Naive B cell (primary cell): ENCODE measurements around the gene ZNF527. TPM values are rescaled to one million over a fixed set of nuclear protein-coding genes. Genes with fewer than 3 reads are reported as not detected.
"Not testable (repeated sequence)": the region's sequence is repeated elsewhere in the genome, so short reads cannot be mapped to it uniquely, and the experiment has no call there.

Experiments used
- ATAC-seq, 2 donors: fragments of 150-1000 bp; cut with Tn5 transposase; 2 replicates each; pipeline ENCODE4 v1.10.0; 2021; ENCODE audit warnings: low read depth in 2 of 2, mild to moderate bottlenecking in 2 of 2, moderate library complexity in 2 of 2
- DNase-seq: peaks from one replicate; pipeline ENCODE4 v3.0.0; 2022
- H3K27ac Mint-ChIP-seq, 6 donors: one replicate each; pipeline ENCODE4 v1.8.0; 2020 to 2022; ENCODE audit warnings: mild to moderate bottlenecking in 6 of 6, mixed read lengths in 6 of 6, moderate library complexity in 5 of 6, inconsistent platforms in 2 of 6
- H3K27me3 Mint-ChIP-seq, 3 donors: one replicate each; pipeline ENCODE4 v1.8.0; 2021 to 2022; ENCODE audit warnings: mixed read lengths in 3 of 3, mild to moderate bottlenecking in 1 of 3
- H3K36me3 Mint-ChIP-seq, 2 donors: one replicate each; pipeline ENCODE4 v1.8.0; 2020 to 2022; ENCODE audit warnings: mixed read lengths in 2 of 2, inconsistent platforms in 1 of 2, mild to moderate bottlenecking in 1 of 2
- H3K4me1 Mint-ChIP-seq, 3 donors: one replicate each; pipeline ENCODE4 v1.8.0; 2020 to 2022; ENCODE audit warnings: mixed read lengths in 3 of 3, inconsistent platforms in 1 of 3, mild to moderate bottlenecking in 1 of 3, moderate library complexity in 1 of 3
- H3K4me3 Mint-ChIP-seq, 8 donors: one replicate each; pipeline ENCODE4 v1.8.0; 2020 to 2022; ENCODE audit warnings: mild to moderate bottlenecking in 8 of 8, mixed read lengths in 8 of 8, moderate library complexity in 8 of 8, inconsistent platforms in 2 of 8
- H3K9me3 Mint-ChIP-seq, 7 donors: one replicate each; pipeline ENCODE4 v1.8.0; 2020 to 2022; ENCODE audit warnings: mixed read lengths in 7 of 7, mild to moderate bottlenecking in 5 of 7, inconsistent platforms in 2 of 7, moderate library complexity in 1 of 7
- polyA plus RNA-seq, 6 donors: library from polyadenylated mRNA; unstranded; fragments of 300-500 nt; fragmentation: Illumina TruSeq; gene quantifications; one replicate each; pipeline ENCODE4 v1.2.3, GENCODE V29; 2021; ENCODE audit warnings: low read depth in 6 of 6

ZNF527 gene
- polyA plus RNA-seq, 6 donors from 2014 or later = 7.5 to 16.7 (median 11.0) TPM

DNA sequence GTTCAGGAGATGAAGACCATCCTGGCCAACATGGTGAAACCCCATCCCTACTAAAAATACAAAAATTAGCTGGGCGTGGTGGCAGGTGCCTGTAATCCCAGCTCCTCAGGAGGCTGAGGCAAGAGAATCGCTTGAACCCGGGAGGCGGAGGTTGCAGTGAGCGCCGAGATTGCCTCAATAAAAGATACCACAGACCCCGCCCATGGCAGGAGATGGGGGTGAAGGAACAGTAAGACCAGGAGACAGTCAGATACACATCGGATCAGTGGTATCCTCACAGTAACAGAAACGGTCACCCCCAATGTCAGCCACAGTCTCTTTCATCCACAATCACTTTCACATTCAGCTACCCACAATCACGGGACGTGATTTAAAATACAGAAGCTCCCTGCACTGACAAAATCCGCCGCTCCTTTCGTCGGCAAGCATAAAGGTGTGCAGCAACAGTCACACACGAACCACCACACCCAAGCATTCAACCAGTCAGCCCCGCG, 466 bp upstream of the ZNF527 start:
- not testable (repeated sequence) for H3K27me3 Mint-ChIP-seq, DNase-seq, H3K36me3 Mint-ChIP-seq
- Mint-ChIP-seq H3K4me1 (peaks cover 13 to 22% (median 18%) of the 10 kb centered on the region in 3 donors), H3K9me3 (peaks cover 0 to 18% (median 7%) of the 10 kb centered on the region in 7 donors), H3K4me3 (peak overlapping the region; percentile 95 to 100 (median 99)), H3K27ac (peak overlapping the region; percentile 94 to 100 (median 99))
- ATAC-seq = peak; percentile 49 to 56

DNA sequence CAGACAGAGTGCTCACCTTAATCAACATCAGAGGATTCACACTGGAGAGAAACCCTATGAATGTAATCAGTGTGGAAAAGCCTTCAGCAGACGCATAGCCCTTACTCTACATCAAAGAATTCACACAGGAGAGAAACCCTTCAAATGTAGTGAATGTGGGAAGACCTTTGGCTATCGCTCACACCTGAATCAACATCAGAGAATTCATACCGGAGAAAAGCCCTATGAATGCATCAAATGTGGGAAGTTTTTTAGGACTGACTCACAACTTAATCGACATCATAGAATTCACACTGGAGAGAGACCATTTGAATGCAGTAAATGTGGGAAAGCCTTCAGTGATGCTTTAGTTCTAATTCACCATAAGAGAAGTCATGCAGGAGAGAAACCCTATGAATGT, 18.3 kb downstream of the ZNF527 start:
- H3K27me3 Mint-ChIP-seq = no peaks in the 10 kb centered on the region
- no peak for DNase-seq
- no peak for ATAC-seq
- H3K27ac Mint-ChIP-seq = no peak overlapping the region
- peaks cover 23 to 91% (median 81%) of the 10 kb centered on the region in 7 donors for H3K9me3 Mint-ChIP-seq
- H3K36me3 Mint-ChIP-seq = peaks cover 59 to 62% of the 10 kb centered on the region in 2 donors
- H3K4me1 Mint-ChIP-seq = no peaks in the 10 kb centered on the region
- no peak overlapping the region for H3K4me3 Mint-ChIP-seq

DNA sequence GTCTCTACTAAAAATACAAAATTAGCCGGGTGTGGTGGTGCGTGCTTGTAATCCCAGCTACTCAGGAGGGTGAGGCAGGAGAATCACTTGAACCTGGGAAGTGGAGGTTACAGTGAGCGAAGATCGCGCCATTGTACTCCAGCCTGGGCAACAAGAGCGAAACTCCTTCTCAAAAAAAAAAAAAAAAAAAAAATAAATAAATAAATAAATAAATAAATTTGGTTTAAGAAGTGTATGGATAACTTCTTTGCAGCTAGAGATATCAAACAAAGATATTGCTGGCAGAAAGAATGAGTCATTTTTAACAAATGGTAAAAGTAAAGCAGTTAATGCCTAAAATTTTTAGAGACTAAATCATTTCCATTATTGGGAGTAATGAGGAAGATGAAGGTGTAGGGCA, 20.5 kb downstream of the ZNF527 start:
- H3K27me3 Mint-ChIP-seq, DNase-seq, H3K4me1 Mint-ChIP-seq, H3K4me3 Mint-ChIP-seq, ATAC-seq: not testable (repeated sequence)
- peak overlapping the region in 2 of 6 donors; percentile 74 to 78 for H3K27ac Mint-ChIP-seq
- peaks cover 41 to 43% of the 10 kb centered on the region in 2 donors for H3K36me3 Mint-ChIP-seq
- peaks cover 17 to 80% (median 73%) of the 10 kb centered on the region in 7 donors for H3K9me3 Mint-ChIP-seq

DNA sequence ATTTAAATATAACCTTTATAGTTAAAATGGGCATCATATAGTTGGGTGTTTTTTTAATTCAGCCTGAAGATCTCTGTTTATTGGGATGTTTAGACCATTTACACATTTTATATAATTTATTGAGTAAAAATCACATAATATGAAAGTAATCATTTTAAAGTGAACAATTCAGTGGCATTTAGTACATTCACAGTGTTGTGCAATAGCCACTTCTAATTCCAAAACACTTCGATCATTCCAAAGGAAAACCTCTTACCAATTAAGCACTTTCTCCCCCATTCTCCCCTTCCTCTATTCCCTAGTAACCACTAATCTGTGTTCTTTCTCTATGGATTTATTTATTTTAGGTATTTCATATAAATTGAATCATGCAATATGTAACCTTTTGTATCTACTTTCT, 30.2 kb downstream of the ZNF527 start:
- Mint-ChIP-seq H3K27ac (no peak overlapping the region), H3K36me3 (peaks cover 0 to 46% of the 10 kb centered on the region in 2 donors), H3K9me3 (peaks cover 11 to 84% (median 68%) of the 10 kb centered on the region in 7 donors)

DNA sequence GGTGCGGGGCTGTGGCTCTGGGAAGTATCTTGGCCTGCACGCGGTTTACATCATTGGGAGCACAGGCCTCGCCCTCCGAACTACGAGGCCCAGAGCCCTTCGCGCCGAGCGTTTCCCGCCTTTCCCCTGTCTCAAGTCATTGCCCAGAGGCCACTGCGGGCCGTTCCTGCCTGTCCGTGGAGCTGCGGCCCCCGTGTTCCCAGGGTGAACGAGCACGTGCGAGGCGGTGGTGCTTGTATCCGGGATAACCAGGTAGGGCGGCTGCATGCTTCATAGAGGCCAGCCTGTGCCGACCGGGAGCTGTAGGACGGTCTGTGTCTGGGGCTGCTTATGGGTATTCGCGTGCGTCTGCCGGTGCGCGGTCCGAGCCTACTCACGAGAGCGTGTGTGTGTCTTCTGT, 32.5 kb downstream of the ZNF527 start:
- H3K9me3 Mint-ChIP-seq = peaks cover 11 to 94% (median 80%) of the 10 kb centered on the region in 7 donors
- no peaks in the 10 kb centered on the region for H3K4me1 Mint-ChIP-seq

More for the DNA sequence above, 30.2 kb downstream of the ZNF527 start:
- H3K4me3 Mint-ChIP-seq = no peak overlapping the region
- no peaks in the 10 kb centered on the region for H3K27me3 Mint-ChIP-seq
- H3K4me1 Mint-ChIP-seq = no peaks in the 10 kb centered on the region
- DNase-seq (no peak), ATAC-seq (no peak)

DNA sequence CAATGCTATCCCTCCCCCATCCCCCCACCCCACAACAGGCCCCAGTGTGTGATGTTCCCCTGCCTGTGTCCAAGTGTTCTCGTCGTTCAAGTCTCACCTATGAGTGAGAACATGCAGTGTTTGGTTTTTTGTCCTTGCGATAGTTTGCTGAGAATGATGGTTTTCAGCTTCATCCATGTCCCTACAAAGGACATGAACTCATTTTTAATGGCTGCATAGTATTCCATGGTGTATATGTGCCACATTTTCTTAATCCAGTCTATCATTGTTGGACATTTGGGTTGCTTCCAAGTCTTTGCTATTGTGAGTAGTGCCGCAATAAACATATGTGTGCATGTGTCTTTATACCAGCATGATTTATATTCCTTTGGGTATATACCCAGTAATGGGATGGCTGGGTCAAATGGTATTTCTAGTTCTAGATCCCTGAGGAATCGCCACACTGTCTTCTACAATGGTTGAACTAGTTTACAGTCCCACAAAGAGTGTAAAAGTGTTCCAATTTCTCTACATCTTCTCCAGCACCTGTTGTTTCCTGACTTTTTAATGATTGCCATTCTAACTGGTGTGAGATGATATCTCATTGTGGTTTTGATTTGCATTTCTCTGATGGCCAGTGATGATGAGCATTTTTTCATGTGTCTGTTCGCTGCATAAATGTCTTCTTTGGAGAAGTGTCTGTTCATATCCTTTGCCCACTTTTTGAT, 35.4 kb downstream of the ZNF527 start:
- H3K27me3 Mint-ChIP-seq, ATAC-seq, H3K4me1 Mint-ChIP-seq, H3K4me3 Mint-ChIP-seq, H3K27ac Mint-ChIP-seq, DNase-seq: not testable (repeated sequence)
- H3K36me3 Mint-ChIP-seq = peaks cover 7 to 43% of the 10 kb centered on the region in 2 donors
- H3K9me3 Mint-ChIP-seq = peaks cover 1 to 98% (median 89%) of the 10 kb centered on the region in 7 donors

More for the DNA sequence above, 32.5 kb downstream of the ZNF527 start:
- H3K4me3 Mint-ChIP-seq = no peak overlapping the region
- H3K36me3 Mint-ChIP-seq = peaks cover 3 to 50% of the 10 kb centered on the region in 2 donors
- DNase-seq = no peak
- no peak for ATAC-seq
- no peak overlapping the region for H3K27ac Mint-ChIP-seq
- no peaks in the 10 kb centered on the region for H3K27me3 Mint-ChIP-seq

DNA sequence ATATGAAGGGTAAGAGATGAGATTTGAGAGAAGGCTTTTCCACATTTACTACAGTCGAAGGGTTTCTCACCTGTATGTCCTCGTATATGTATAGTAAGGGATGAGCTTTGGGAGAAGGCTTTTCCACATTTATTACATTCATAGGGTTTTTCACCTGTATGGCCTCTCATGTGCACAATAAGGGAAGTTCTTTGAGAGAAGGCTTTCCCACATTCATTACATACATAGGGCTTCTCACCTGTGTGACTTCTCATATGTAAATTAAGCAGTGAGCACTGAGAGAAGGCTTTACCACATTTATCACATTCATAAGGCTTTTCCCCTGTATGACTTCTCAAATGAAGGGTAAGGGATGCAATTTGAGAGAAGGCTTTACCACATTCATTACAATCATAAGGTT, 41.8 kb downstream of the ZNF527 start:
- Mint-ChIP-seq H3K9me3 (peaks cover 5 to 93% (median 88%) of the 10 kb centered on the region in 7 donors), H3K4me3 (no peak overlapping the region), H3K4me1 (peaks cover 0 to 3% (median 0%) of the 10 kb centered on the region in 3 donors), H3K27ac (no peak overlapping the region), H3K27me3 (no peaks in the 10 kb centered on the region), H3K36me3 (peaks cover 42 to 59% of the 10 kb centered on the region in 2 donors)
- no peak for DNase-seq
- no peak for ATAC-seq

DNA sequence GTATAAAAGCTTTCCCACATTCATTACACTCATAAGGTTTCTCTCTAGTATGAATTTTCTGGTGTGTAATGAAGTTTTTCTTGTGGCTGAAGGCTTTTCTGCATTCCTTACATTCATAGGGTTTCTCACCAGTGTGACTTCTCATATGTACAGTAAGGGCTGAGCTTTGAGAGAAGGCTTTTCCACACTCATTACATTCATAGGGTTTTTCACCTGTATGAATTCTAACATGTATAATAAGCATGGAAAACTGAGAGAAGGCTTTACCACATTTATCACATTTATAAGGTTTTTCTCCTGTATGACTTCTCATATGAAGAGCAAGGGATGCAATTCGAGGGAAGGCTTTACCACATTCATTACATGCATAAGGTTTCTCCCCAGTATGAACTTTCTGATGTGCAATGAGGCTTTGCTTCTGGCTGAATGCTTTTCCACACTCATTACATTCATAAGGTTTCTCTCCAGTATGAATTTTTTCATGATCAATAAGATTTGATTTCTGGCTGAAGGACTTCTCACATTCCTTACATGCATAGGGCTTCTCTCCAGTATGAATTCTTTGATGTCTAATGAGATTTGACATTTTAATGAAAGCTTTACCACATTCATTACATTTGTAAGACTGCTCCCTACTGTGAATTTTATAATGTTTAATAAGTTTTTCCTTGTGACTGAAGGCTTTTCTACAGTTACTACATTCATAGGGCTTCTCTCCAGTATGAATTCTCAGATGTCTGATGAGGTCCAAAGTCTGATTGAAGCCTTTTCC, 42.6 kb downstream of the ZNF527 start:
- no peak overlapping the region for H3K27ac Mint-ChIP-seq
- no peaks in the 10 kb centered on the region for H3K27me3 Mint-ChIP-seq
- H3K4me1 Mint-ChIP-seq = peaks cover 0 to 3% (median 0%) of the 10 kb centered on the region in 3 donors
- no peak overlapping the region for H3K4me3 Mint-ChIP-seq
- H3K9me3 Mint-ChIP-seq = peaks cover 10 to 93% (median 88%) of the 10 kb centered on the region in 7 donors
- peaks cover 44 to 63% of the 10 kb centered on the region in 2 donors for H3K36me3 Mint-ChIP-seq
- DNase-seq (no peak), ATAC-seq (no peak)

Other genes starting within 250 kb of the ZNF527 start
- gene ZNF585A, start 198.4 kb upstream of the ZNF527 start, polyA plus RNA-seq = 10 to 100 TPM; 29.8 to 62.0 (median 58.7) TPM
- 10 to 100 TPM in 3 of 6 donors, 1 to 10 TPM in 3; 4.7 to 15.1 (median 10.9) TPM for gene ZNF585B, start 160.6 kb upstream of the ZNF527 start, polyA plus RNA-seq
- gene ZNF383, start 152.9 kb upstream of the ZNF527 start, polyA plus RNA-seq = 10 to 100 TPM in 5 of 6 donors, 1 to 10 TPM in 1; 8.6 to 18.5 (median 13.9) TPM
- gene ZNF569, start 96.3 kb downstream of the ZNF527 start, polyA plus RNA-seq = 1 to 10 TPM; 4.4 to 8.1 (median 5.5) TPM
- 1 to 10 TPM; 2.1 to 5.9 (median 3.5) TPM for gene ZNF570, start 98.3 kb downstream of the ZNF527 start, polyA plus RNA-seq
- gene ZNF793, start 135.8 kb downstream of the ZNF527 start, polyA plus RNA-seq = 1 to 10 TPM; 2.0 to 3.2 (median 2.9) TPM
- gene ZNF571, start 223.7 kb downstream of the ZNF527 start, polyA plus RNA-seq = 10 to 100 TPM in 2 of 6 donors, 1 to 10 TPM in 4; 4.3 to 11.4 (median 8.7) TPM
- gene ZNF540, start 223.8 kb downstream of the ZNF527 start, polyA plus RNA-seq = 1 to 10 TPM; 3.5 to 9.5 (median 5.6) TPM